GM12878 (cell line): ENCODE results near the gene F12. TPM values are rescaled to one million over a fixed set of nuclear protein-coding genes. Genes with fewer than 3 reads are reported as not detected.

ENCODE experiments used
- CBX3 ChIP-seq: fragments of 200-600 bp; sonication (generic); IDR thresholded peaks from 2 replicates; pipeline ENCODE4 v1.6.1; 2016; ENCODE audit warnings: low read depth, borderline replicate concordance
- CEBPB ChIP-seq, 2 experiments: fragments of 150-350 bp in 1 of 2; IDR thresholded peaks; 2 replicates each; pipeline ENCODE4 v1.6.1; 2012 to 2014; ENCODE audit warnings: low read depth in 2 of 2, low read length in 2 of 2, borderline replicate concordance in 1 of 2, inconsistent platforms in 1 of 2
- CREB1 ChIP-seq: IDR thresholded peaks from 2 replicates; pipeline ENCODE4 v1.6.1; 2012; ENCODE audit warnings: low read depth, mild to moderate bottlenecking, inconsistent platforms
- GABPA ChIP-seq: IDR thresholded peaks from 2 replicates; pipeline ENCODE4 v1.6.1; 2014; ENCODE audit warnings: antibody characterized with exemption, low read depth, mild to moderate bottlenecking, inconsistent platforms
- HDAC2 ChIP-seq: fragments of 200-600 bp; sonication (generic); IDR thresholded peaks from 2 replicates; pipeline ENCODE4 v1.6.1; 2017
- IKZF2 ChIP-seq, 2 experiments: fragments of 450-650 bp; IDR thresholded peaks; 2 replicates each; pipeline ENCODE4 v1.6.1; 2017; ENCODE audit warnings: mild to moderate bottlenecking in 2 of 2, moderate library complexity in 2 of 2
- JUNB ChIP-seq: IDR thresholded peaks from 2 replicates; pipeline ENCODE4 v1.6.1; 2016; ENCODE audit warnings: antibody characterized with exemption, mild to moderate bottlenecking
- MTA2 ChIP-seq: fragments of 450-650 bp; IDR thresholded peaks from 2 replicates; pipeline ENCODE4 v1.6.1; 2016; ENCODE audit warnings: low read depth, mild to moderate bottlenecking, moderate library complexity
- NFXL1 ChIP-seq: fragments of 450-650 bp; IDR thresholded peaks from 2 replicates; pipeline ENCODE4 v1.6.1; 2017; ENCODE audit warnings: antibody characterized with exemption, mild to moderate bottlenecking, borderline replicate concordance
- PKNOX1 ChIP-seq: fragments of 450-650 bp; IDR thresholded peaks from 2 replicates; pipeline ENCODE4 v1.6.1; 2016; ENCODE audit warnings: mild to moderate bottlenecking
- POLR2A ChIP-seq: IDR thresholded peaks from 2 replicates; pipeline ENCODE4 v1.6.1; 2011; ENCODE audit warnings: low read depth, mild to moderate bottlenecking, low read length
- RB1 ChIP-seq: fragments of 450-650 bp; formaldehyde crosslinking; IDR thresholded peaks from 2 replicates; pipeline ENCODE4 v1.6.1; 2017; ENCODE audit warnings: mild to moderate bottlenecking, borderline replicate concordance
- SIN3A ChIP-seq: IDR thresholded peaks from 2 replicates; pipeline ENCODE4 v1.6.1; 2012; ENCODE audit warnings: low read depth, low read length, improper control_type of control experiment
- TCF3 ChIP-seq: IDR thresholded peaks from 2 replicates; pipeline ENCODE4 v1.6.1; 2012; ENCODE audit warnings: low read depth, mild to moderate bottlenecking, low read length, borderline replicate concordance; ENCODE audit not compliant: insufficient read depth
- ZNF217 ChIP-seq: fragments of 450-650 bp; IDR thresholded peaks from 2 replicates; pipeline ENCODE4 v1.6.1; 2017; ENCODE audit warnings: antibody characterized with exemption, mild to moderate bottlenecking
- ZNF384 ChIP-seq: IDR thresholded peaks from 2 replicates; pipeline ENCODE4 v1.6.1; 2012; ENCODE audit warnings: low read depth, mild to moderate bottlenecking, low read length, improper control_type of control experiment, borderline replicate concordance
- ZSCAN29 ChIP-seq: fragments of 450-650 bp; IDR thresholded peaks from 2 replicates; pipeline ENCODE4 v1.6.1; 2017; ENCODE audit warnings: mild to moderate bottlenecking, moderate library complexity
- polyA plus RNA-seq, 11 experiments: library from polyadenylated mRNA; depleted of rRNA in 4 of 11; unstranded in 6 of 11; stranded (reverse) in 5 of 11; fragments of >200 nt; fragmentation: Nextera tagmentation in 4 of 11; fragmentation: Illumina TruSeq in 1 of 11; extraction: Ambion mirVana in 4 of 11; extraction: Trizol in 1 of 11; gene quantifications; 1 replicate in 1 of 11; 2 replicates in 10 of 11; pipeline versions ENCODE4 v1.2.1 to v1.2.3, GENCODE V29; 2011 to 2016; ENCODE audit warnings: inconsistent platforms in 2 of 11, missing spikeins in 2 of 11, low read depth in 1 of 11
- total RNA-seq, 4 experiments: library from RNA; depleted of rRNA in 3 of 4; stranded (reverse); fragments of >200 nt in 3 of 4; fragmentation: Illumina TruSeq in 1 of 4; extraction: Trizol in 1 of 4; gene quantifications; 2 replicates each; pipeline versions ENCODE4 v1.2.1 to v1.2.3, GENCODE V29; 2013 to 2021
- TF ChIP-seq, protein P1 (sequence below): fragments of 450-650 bp; formaldehyde crosslinking; IDR thresholded peaks from 2 replicates; pipeline ENCODE4 v1.5.0; 2022; ENCODE audit warnings: mild to moderate bottlenecking, missing genetic modification characterization
- TF ChIP-seq, protein P2 (sequence below): IDR thresholded peaks from 2 replicates; pipeline ENCODE4 v1.6.1; 2012; ENCODE audit warnings: mild to moderate bottlenecking, low read depth, low read length

The F12 gene
- total and polyA plus RNA-seq, 10 of the 15 experiments (the other 5 are each of a cell fraction or from before 2014, with no cell fraction given): 0.25 to 11.3 (median 5.5) TPM

GRCh38 chr5:177403792-177404640 is 5.3 kb downstream of the F12 start (continued):
- TF ChIP-seq IKZF2 (IDR thresholded peaks at IDR 0.05): no peak; a peak in 1 of 4 replicates
- no peak for TF ChIP-seq GABPA
- TF ChIP-seq CBX3: no peak
- TF ChIP-seq, protein P1, sequence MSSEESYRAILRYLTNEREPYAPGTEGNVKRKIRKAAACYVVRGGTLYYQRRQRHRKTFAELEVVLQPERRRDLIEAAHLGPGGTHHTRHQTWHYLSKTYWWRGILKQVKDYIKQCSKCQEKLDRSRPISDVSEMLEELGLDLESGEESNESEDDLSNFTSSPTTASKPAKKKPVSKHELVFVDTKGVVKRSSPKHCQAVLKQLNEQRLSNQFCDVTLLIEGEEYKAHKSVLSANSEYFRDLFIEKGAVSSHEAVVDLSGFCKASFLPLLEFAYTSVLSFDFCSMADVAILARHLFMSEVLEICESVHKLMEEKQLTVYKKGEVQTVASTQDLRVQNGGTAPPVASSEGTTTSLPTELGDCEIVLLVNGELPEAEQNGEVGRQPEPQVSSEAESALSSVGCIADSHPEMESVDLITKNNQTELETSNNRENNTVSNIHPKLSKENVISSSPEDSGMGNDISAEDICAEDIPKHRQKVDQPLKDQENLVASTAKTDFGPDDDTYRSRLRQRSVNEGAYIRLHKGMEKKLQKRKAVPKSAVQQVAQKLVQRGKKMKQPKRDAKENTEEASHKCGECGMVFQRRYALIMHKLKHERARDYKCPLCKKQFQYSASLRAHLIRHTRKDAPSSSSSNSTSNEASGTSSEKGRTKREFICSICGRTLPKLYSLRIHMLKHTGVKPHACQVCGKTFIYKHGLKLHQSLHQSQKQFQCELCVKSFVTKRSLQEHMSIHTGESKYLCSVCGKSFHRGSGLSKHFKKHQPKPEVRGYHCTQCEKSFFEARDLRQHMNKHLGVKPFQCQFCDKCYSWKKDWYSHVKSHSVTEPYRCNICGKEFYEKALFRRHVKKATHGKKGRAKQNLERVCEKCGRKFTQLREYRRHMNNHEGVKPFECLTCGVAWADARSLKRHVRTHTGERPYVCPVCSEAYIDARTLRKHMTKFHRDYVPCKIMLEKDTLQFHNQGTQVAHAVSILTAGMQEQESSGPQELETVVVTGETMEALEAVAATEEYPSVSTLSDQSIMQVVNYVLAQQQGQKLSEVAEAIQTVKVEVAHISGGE (CRISPR knock-in tag): no peak
- TF ChIP-seq, protein P2, sequence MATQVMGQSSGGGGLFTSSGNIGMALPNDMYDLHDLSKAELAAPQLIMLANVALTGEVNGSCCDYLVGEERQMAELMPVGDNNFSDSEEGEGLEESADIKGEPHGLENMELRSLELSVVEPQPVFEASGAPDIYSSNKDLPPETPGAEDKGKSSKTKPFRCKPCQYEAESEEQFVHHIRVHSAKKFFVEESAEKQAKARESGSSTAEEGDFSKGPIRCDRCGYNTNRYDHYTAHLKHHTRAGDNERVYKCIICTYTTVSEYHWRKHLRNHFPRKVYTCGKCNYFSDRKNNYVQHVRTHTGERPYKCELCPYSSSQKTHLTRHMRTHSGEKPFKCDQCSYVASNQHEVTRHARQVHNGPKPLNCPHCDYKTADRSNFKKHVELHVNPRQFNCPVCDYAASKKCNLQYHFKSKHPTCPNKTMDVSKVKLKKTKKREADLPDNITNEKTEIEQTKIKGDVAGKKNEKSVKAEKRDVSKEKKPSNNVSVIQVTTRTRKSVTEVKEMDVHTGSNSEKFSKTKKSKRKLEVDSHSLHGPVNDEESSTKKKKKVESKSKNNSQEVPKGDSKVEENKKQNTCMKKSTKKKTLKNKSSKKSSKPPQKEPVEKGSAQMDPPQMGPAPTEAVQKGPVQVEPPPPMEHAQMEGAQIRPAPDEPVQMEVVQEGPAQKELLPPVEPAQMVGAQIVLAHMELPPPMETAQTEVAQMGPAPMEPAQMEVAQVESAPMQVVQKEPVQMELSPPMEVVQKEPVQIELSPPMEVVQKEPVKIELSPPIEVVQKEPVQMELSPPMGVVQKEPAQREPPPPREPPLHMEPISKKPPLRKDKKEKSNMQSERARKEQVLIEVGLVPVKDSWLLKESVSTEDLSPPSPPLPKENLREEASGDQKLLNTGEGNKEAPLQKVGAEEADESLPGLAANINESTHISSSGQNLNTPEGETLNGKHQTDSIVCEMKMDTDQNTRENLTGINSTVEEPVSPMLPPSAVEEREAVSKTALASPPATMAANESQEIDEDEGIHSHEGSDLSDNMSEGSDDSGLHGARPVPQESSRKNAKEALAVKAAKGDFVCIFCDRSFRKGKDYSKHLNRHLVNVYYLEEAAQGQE: no peak
- TF ChIP-seq SIN3A: no peak
- peak; percentile 55; the same call in 1 of the 2 replicates for TF ChIP-seq POLR2A
- TF ChIP-seq HDAC2: no peak
- TF ChIP-seq ZNF217: no peak
- no peak for TF ChIP-seq PKNOX1
- peak; percentile 85; the same call in 1 of the 2 replicates for TF ChIP-seq NFXL1
- peak; percentile 21; the same call in 1 of the 2 replicates for TF ChIP-seq CREB1
- 0 out of 2 replicates have a peak, but pooled peaks have one; percentile 41 for TF ChIP-seq TCF3
- no peak for TF ChIP-seq ZNF384
- no peak for TF ChIP-seq JUNB
- TF ChIP-seq MTA2: no peak
- no peak for TF ChIP-seq ZSCAN29
- TF ChIP-seq CEBPB (IDR thresholded peaks at IDR 0.05; ENCODE audit: borderline replicate concordance in 1 of 2, low read depth in 2 of 2, low read length in 2 of 2): no peak
- TF ChIP-seq RB1: peak; percentile 54; the same call in 1 of the 2 replicates
